IMR-90 (cell line): ENCODE measurements around the gene PIEZO1. TPM values are rescaled to one million over a fixed set of nuclear protein-coding genes. Genes with fewer than 3 reads are reported as not detected.

Experiments used
- ATAC-seq: fragments of 200-7000 bp; cut with Tn5 transposase; 2 replicates; pipeline ENCODE4 v1.9.1; 2020; ENCODE audit warnings: low read depth, mild to moderate bottlenecking, moderate library complexity
- BruUV-seq: library from RNA; stranded (reverse); fragments of 400-500 nt; replicated peaks from 2 replicates; lab custom pipeline; 2021; lab: Mats Ljungman, UMichigan
- CTCF ChIA-PET: fragments of 300-600 bp; formaldehyde crosslinking; extraction: SDS; loops from one replicate; lab custom pipeline; 2021; ENCODE audit warnings: antibody characterized with exemption; lab: Yijun Ruan, JAX
- POLR2A ChIA-PET: fragments of 300-600 bp; sonication (Branson Sonifier 250); formaldehyde crosslinking; loops from one replicate; lab custom pipeline; 2022; ENCODE audit warnings: antibody characterized with exemption; ENCODE audit not compliant: unreplicated experiment; lab: Charles Lee
- DNase-seq: peaks from one replicate; pipeline ENCODE4 v3.0.0; 2013
- H2AFZ ChIP-seq: replicated peaks from 2 replicates; pipeline ENCODE3; 2013; ENCODE audit warnings: low read length, mild to moderate bottlenecking; ENCODE audit not compliant: poor library complexity
- H2AK5ac ChIP-seq: 2 replicates; pipeline ENCODE4 v1.6.1; 2013; ENCODE audit warnings: low read depth, low read length, inconsistent platforms
- H2AK9ac ChIP-seq: replicated peaks from 2 replicates; pipeline ENCODE3; 2013; ENCODE audit warnings: mild to moderate bottlenecking, low read depth, low read length, moderate library complexity; ENCODE audit not compliant: poor library complexity
- H2BK120ac ChIP-seq: 2 replicates; pipeline ENCODE4 v1.6.1; 2013; ENCODE audit warnings: low read depth, low read length, inconsistent platforms
- H2BK15ac ChIP-seq: 3 replicates; pipeline ENCODE4 v1.6.1; 2013; ENCODE audit warnings: low read depth, low read length, inconsistent platforms
- H2BK20ac ChIP-seq: 2 replicates; pipeline ENCODE4 v1.6.1; 2013; ENCODE audit warnings: low read depth, mild to moderate bottlenecking, inconsistent platforms, low read length, moderate library complexity
- H2BK5ac ChIP-seq: 2 replicates; pipeline ENCODE4 v1.6.1; 2013; ENCODE audit warnings: mild to moderate bottlenecking, low read depth, low read length, inconsistent platforms; ENCODE audit not compliant: poor library complexity, severe bottlenecking
- H3K14ac ChIP-seq: replicated peaks from 2 replicates; pipeline ENCODE4 v1.6.1; 2013; ENCODE audit warnings: low read depth, low read length, inconsistent platforms
- H3K18ac ChIP-seq: 2 replicates; pipeline ENCODE4 v1.6.1; 2013; ENCODE audit warnings: low read depth, low read length, control low read depth
- H3K23ac ChIP-seq: 2 replicates; pipeline ENCODE4 v1.6.1; 2013; ENCODE audit warnings: low read depth, low read length, inconsistent platforms
- H3K27ac ChIP-seq: 2 replicates; pipeline ENCODE4 v1.5.1; 2013; ENCODE audit warnings: mild to moderate bottlenecking, control low read depth, low read length; ENCODE audit not compliant: insufficient read depth
- H3K27me3 ChIP-seq: 2 replicates; pipeline ENCODE4 v1.6.1; 2013; ENCODE audit warnings: low read length; ENCODE audit not compliant: control insufficient read depth, insufficient read depth
- H3K36me3 ChIP-seq: 2 replicates; pipeline ENCODE4 v1.6.1; 2013; ENCODE audit warnings: low read length, mixed read lengths; ENCODE audit not compliant: control insufficient read depth, insufficient read depth
- H3K4ac ChIP-seq: 2 replicates; pipeline ENCODE4 v1.6.1; 2013; ENCODE audit warnings: low read depth, low read length, inconsistent platforms
- H3K4me1 ChIP-seq: 2 replicates; pipeline ENCODE4 v1.6.1; 2013; ENCODE audit warnings: low read length, mixed read lengths; ENCODE audit not compliant: control insufficient read depth, insufficient read depth
- H3K4me2 ChIP-seq: 2 replicates; pipeline ENCODE4 v1.6.1; 2013; ENCODE audit warnings: low read depth, mild to moderate bottlenecking, control low read depth, low read length, moderate library complexity
- H3K4me3 ChIP-seq: 2 replicates; pipeline ENCODE4 v1.5.1; 2013; ENCODE audit warnings: low read depth, mild to moderate bottlenecking, control low read depth, low read length, moderate library complexity; ENCODE audit not compliant: insufficient read depth
- H3K56ac ChIP-seq: 2 replicates; pipeline ENCODE4 v1.6.1; 2013; ENCODE audit warnings: low read length, inconsistent platforms; ENCODE audit not compliant: insufficient read depth; ENCODE audit errors: extremely low read depth
- H3K79me1 ChIP-seq, 2 experiments: 2 replicates each; pipeline ENCODE4 v1.6.1; 2013; ENCODE audit warnings: low read length in 2 of 2, inconsistent platforms in 1 of 2, low read depth in 1 of 2
- H3K9ac ChIP-seq: 2 replicates; pipeline ENCODE4 v1.6.1; 2013; ENCODE audit warnings: low read depth, low read length, control low read depth
- H3K9me1 ChIP-seq: 2 replicates; pipeline ENCODE4 v1.6.1; 2013; ENCODE audit warnings: low read length, inconsistent platforms; ENCODE audit not compliant: insufficient read depth
- H3K9me3 ChIP-seq: 2 replicates; pipeline ENCODE4 v1.6.1; 2013; ENCODE audit warnings: low read length; ENCODE audit not compliant: control insufficient read depth, insufficient read depth
- H4K20me1 ChIP-seq: 2 replicates; pipeline ENCODE4 v1.6.1; 2013; ENCODE audit warnings: low read length, inconsistent platforms; ENCODE audit not compliant: insufficient read depth
- H4K5ac ChIP-seq: 2 replicates; pipeline ENCODE4 v1.6.1; 2013; ENCODE audit warnings: mild to moderate bottlenecking, low read depth, low read length, control low read depth
- H4K8ac ChIP-seq, 2 experiments: 2 replicates each; pipeline ENCODE4 v1.6.1; 2013; ENCODE audit warnings: low read depth in 2 of 2, low read length in 2 of 2, control low read depth in 1 of 2, inconsistent platforms in 1 of 2
- H4K91ac ChIP-seq: 2 replicates; pipeline ENCODE4 v1.6.1; 2013; ENCODE audit warnings: low read depth, low read length, inconsistent platforms; ENCODE audit not compliant: insufficient read depth
- BHLHE40 ChIP-seq: fragments of 150-350 bp; IDR thresholded peaks from 2 replicates; pipeline ENCODE4 v1.6.1; 2016; ENCODE audit warnings: mild to moderate bottlenecking, low read depth, low read length
- CHD1 ChIP-seq: IDR thresholded peaks from 2 replicates; pipeline ENCODE4 v1.6.1; 2012; ENCODE audit warnings: low read depth, low read length, improper control_type of control experiment
- CTCF ChIP-seq: conservative IDR thresholded peaks from 2 replicates; pipeline ENCODE4 v1.5.1; 2012; ENCODE audit warnings: mild to moderate bottlenecking, low read depth, low read length, improper control_type of control experiment
- ELK1 ChIP-seq: fragments of 150-350 bp; IDR thresholded peaks from 2 replicates; pipeline ENCODE4 v1.6.1; 2016; ENCODE audit warnings: low read depth, mild to moderate bottlenecking, low read length, moderate library complexity, borderline replicate concordance
- MAZ ChIP-seq: IDR thresholded peaks from 2 replicates; pipeline ENCODE4 v1.6.1; 2012; ENCODE audit warnings: low read depth, mild to moderate bottlenecking, low read length, improper control_type of control experiment, moderate library complexity, borderline replicate concordance
- POLR2A ChIP-seq: IDR thresholded peaks from 2 replicates; pipeline ENCODE4 v1.6.1; 2012; ENCODE audit warnings: mild to moderate bottlenecking, low read depth, low read length
- RAD21 ChIP-seq: IDR thresholded peaks from 2 replicates; pipeline ENCODE4 v1.6.1; 2012; ENCODE audit warnings: low read length, improper control_type of control experiment
- RFX5 ChIP-seq: IDR thresholded peaks from 2 replicates; pipeline ENCODE4 v1.8.0; 2012; ENCODE audit warnings: low read depth, mild to moderate bottlenecking, low read length, moderate library complexity
- SMC3 ChIP-seq: fragments of 150-350 bp; IDR thresholded peaks from 2 replicates; pipeline ENCODE4 v1.6.1; 2016; ENCODE audit warnings: low read depth, mild to moderate bottlenecking, antibody characterized with exemption, low read length, moderate library complexity
- WGBS, 2 experiments: methylation state at CpG; one replicate each; pipeline versions ENCODE4 v1.1.5 to v1.1.7; 2013; ENCODE audit warnings: missing lambda C conversion rate in 2 of 2; ENCODE audit not compliant: insufficient read length in 1 of 2; ENCODE audit errors: extremely low coverage in 2 of 2; 5-methylcytosine and 5-hydroxymethylcytosine counted together
- dilution Hi-C: fragments of 300-500 bp; cut with HindIII; formaldehyde crosslinking; loops from one replicate; pipeline ENCODE4 v1.14.3; 2018; ENCODE audit warnings: low sequenced_read_pairs; ENCODE audit not compliant: unreplicated experiment
- in situ Hi-C: fragments of 300-500 bp; cut with MboI; formaldehyde crosslinking; loops from 3 replicates; pipeline ENCODE4 v1.14.3; 2019; ENCODE audit warnings: low sequenced_read_pairs, inconsistent platforms, mixed read lengths
- intact Hi-C: fragments of 100-400 bp; cut with micrococcal nuclease; formaldehyde crosslinking; loops from 2 replicates; pipeline ENCODE4 v1.10.0; 2022
- polyA plus RNA-seq, 3 experiments: library from polyadenylated mRNA; depleted of rRNA; stranded (reverse); fragments of >200 nt; gene quantifications; 2 replicates each; pipeline ENCODE4 v1.2.3, GENCODE V29; 2012; ENCODE audit warnings: low replicate concordance in 1 of 3
- total RNA-seq: library from RNA; depleted of rRNA; stranded (reverse); fragments of >200 nt; gene quantifications from 2 replicates; pipeline ENCODE4 v1.2.3, GENCODE V29; 2012
- TF ChIP-seq, protein P1 (sequence below): fragments of 150-350 bp; IDR thresholded peaks from 2 replicates; pipeline ENCODE4 v1.6.1; 2017; ENCODE audit warnings: mild to moderate bottlenecking, antibody characterized with exemption, low read length, low read depth

Gene PIEZO1
- total and polyA plus RNA-seq, 2 of the 4 experiments (the other 2 are of a cell fraction) = 36.2 to 372 TPM

GRCh38 chr16:88716201-88716600 is 68.8 kb downstream of the PIEZO1 start:
- TF ChIP-seq CTCF = no peak
- no peak for TF ChIP-seq CHD1
- TF ChIP-seq POLR2A = no peak
- TF ChIP-seq BHLHE40 = no peak
- no peak for TF ChIP-seq RAD21
- TF ChIP-seq RFX5 = no peak
- no peak for TF ChIP-seq ELK1
- no peak for TF ChIP-seq SMC3
- TF ChIP-seq, protein P1, sequence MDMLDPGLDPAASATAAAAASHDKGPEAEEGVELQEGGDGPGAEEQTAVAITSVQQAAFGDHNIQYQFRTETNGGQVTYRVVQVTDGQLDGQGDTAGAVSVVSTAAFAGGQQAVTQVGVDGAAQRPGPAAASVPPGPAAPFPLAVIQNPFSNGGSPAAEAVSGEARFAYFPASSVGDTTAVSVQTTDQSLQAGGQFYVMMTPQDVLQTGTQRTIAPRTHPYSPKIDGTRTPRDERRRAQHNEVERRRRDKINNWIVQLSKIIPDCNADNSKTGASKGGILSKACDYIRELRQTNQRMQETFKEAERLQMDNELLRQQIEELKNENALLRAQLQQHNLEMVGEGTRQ = no peak
- no peak for TF ChIP-seq MAZ
- Histone ChIP-seq H2AK9ac (no peak overlapping the region), H3K18ac (no peak overlapping the region), H4K5ac (no peak overlapping the region), H2BK120ac (no peak overlapping the region), H3K27ac (no peak overlapping the region), H2BK5ac (no peak overlapping the region), H3K56ac (no peak overlapping the region), H2BK20ac (no peak overlapping the region), H4K20me1 (peaks cover 37% of the 10 kb centered on the region), H3K4me3 (no peak overlapping the region), H3K27me3 (no peaks in the 10 kb centered on the region), H3K23ac (no peak overlapping the region), H3K9me3 (no peaks in the 10 kb centered on the region), H2BK15ac (no peak overlapping the region), H2AFZ (peak overlapping the region; percentile 11), H3K36me3 (peaks cover 76% of the 10 kb centered on the region), H4K91ac (no peak overlapping the region), H3K4ac (no peak overlapping the region), H3K4me1 (no peaks in the 10 kb centered on the region), H3K9ac (no peak overlapping the region), H2AK5ac (no peak overlapping the region), H3K9me1 (no peaks in the 10 kb centered on the region), H3K4me2 (no peak overlapping the region), H3K79me1 (peaks cover 5 to 33% of the 10 kb centered on the region in 2 experiments; a peak in 3 of 4 replicates), H3K14ac (no peak overlapping the region), H4K8ac (no peak overlapping the region)
- in situ Hi-C loops = no loop called here
- intact Hi-C loops = no loop called here
- ATAC-seq = no peak
- 88% methylated on average over 14 of the region's 15 CpGs; no CpG with 5 or more reads in 1 of the 2 experiments for WGBS, 2 experiments
- TSS peak; percentile 37 for BruUV-seq
- POLR2A ChIA-PET = no interaction called here
- CTCF ChIA-PET = interaction anchor here (0.6 kb wide), 1 partner anchor 877 kb away, joined by 5 read pairs; no protein-coding TSS in a partner anchor
- dilution Hi-C loops = no loop called here
- DNase-seq = no peak
